GM23338 (cell line): ENCODE data around the gene KYAT1. TPM values are rescaled to one million over a fixed set of nuclear protein-coding genes. Genes with fewer than 3 reads are reported as not detected.

ENCODE experiments used
- ATAC-seq: fragments of 200-7000 bp; cut with Tn5 transposase; 3 replicates; pipeline ENCODE4 v1.9.1; 2020
- DNase-seq: peaks from one replicate; pipeline ENCODE4 v3.0.0-alpha.2; 2015; ENCODE audit warnings: low spot score
- H2AFZ ChIP-seq: fragments of 200-600 bp; sonication (generic); 2 replicates; pipeline ENCODE4 v1.8.0; 2016; ENCODE audit warnings: antibody characterized with exemption, mild to moderate bottlenecking, moderate library complexity
- H3F3A ChIP-seq: fragments of 200-600 bp; sonication (generic); replicated peaks from 2 replicates; pipeline ENCODE4 v1.8.0; 2017; ENCODE audit warnings: antibody characterized with exemption, mixed run types, low read depth
- H3K27ac ChIP-seq: fragments of 200-600 bp; sonication (generic); 2 replicates; pipeline ENCODE4 v1.6.1; 2016; ENCODE audit warnings: low read depth
- H3K27me3 ChIP-seq: fragments of 200-600 bp; sonication (generic); 2 replicates; pipeline ENCODE4 v1.8.0; 2016; ENCODE audit warnings: mild to moderate bottlenecking, mixed run types, moderate library complexity; ENCODE audit not compliant: insufficient read depth
- H3K36me3 ChIP-seq: fragments of 200-600 bp; sonication (generic); 2 replicates; pipeline ENCODE4 v1.8.0; 2016; ENCODE audit warnings: mild to moderate bottlenecking; ENCODE audit not compliant: insufficient read depth
- H3K4me1 ChIP-seq: fragments of 200-600 bp; sonication (generic); 2 replicates; pipeline ENCODE4 v1.8.0; 2016; ENCODE audit warnings: mild to moderate bottlenecking, moderate library complexity; ENCODE audit not compliant: insufficient read depth
- H3K4me2 ChIP-seq: fragments of 200-600 bp; sonication (generic); 2 replicates; pipeline ENCODE4 v1.7.1; 2017; ENCODE audit warnings: mixed run types
- H3K4me3 ChIP-seq: fragments of 200-600 bp; sonication (generic); 2 replicates; pipeline ENCODE4 v1.6.1; 2016; ENCODE audit warnings: mixed run types
- H3K79me2 ChIP-seq: fragments of 200-600 bp; sonication (generic); replicated peaks from 2 replicates; pipeline ENCODE4 v1.8.0; 2017; ENCODE audit warnings: mild to moderate bottlenecking; ENCODE audit not compliant: insufficient read depth
- H3K9me2 ChIP-seq: fragments of 200-600 bp; sonication (generic); 2 replicates; pipeline ENCODE4 v1.8.0; 2017; ENCODE audit not compliant: insufficient read depth
- H4K20me1 ChIP-seq: fragments of 200-600 bp; sonication (generic); replicated peaks from 2 replicates; pipeline ENCODE4 v1.8.0; 2017; ENCODE audit warnings: mild to moderate bottlenecking; ENCODE audit not compliant: insufficient read depth
- H3K27ac Mint-ChIP-seq: 2 replicates; pipeline ENCODE4 v1.8.0; 2020; ENCODE audit warnings: inconsistent platforms, mild to moderate bottlenecking, moderate library complexity, mixed read lengths
- H3K27me3 Mint-ChIP-seq: 3 replicates; pipeline ENCODE4 v1.8.0; 2022; ENCODE audit warnings: low read depth, mild to moderate bottlenecking, moderate library complexity, mixed read lengths, inconsistent platforms; ENCODE audit not compliant: insufficient read depth, poor library complexity
- H3K36me3 Mint-ChIP-seq: 3 replicates; pipeline ENCODE4 v1.8.0; 2021; ENCODE audit warnings: low read depth, mild to moderate bottlenecking, inconsistent platforms, moderate library complexity, mixed read lengths
- H3K4me1 Mint-ChIP-seq: 3 replicates; pipeline ENCODE4 v1.8.0; 2020; ENCODE audit warnings: mild to moderate bottlenecking, inconsistent platforms, mixed read lengths
- H3K4me3 Mint-ChIP-seq: 3 replicates; pipeline ENCODE4 v1.8.0; 2021; ENCODE audit warnings: moderate library complexity, mild to moderate bottlenecking, inconsistent platforms, mixed read lengths
- H3K9me3 Mint-ChIP-seq: 3 replicates; pipeline ENCODE4 v1.8.0; 2020; ENCODE audit warnings: moderate library complexity, mild to moderate bottlenecking, inconsistent platforms, mixed read lengths
- CREB1 ChIP-seq: fragments of 250-450 bp; sonication (Bioruptor Pico); IDR thresholded peaks from 2 replicates; pipeline ENCODE4 v1.5.0; 2020; ENCODE audit warnings: low read depth, mild to moderate bottlenecking, moderate library complexity
- JUNB ChIP-seq: IDR thresholded peaks from one replicate; pipeline ENCODE4 v1.6.1; 2016; ENCODE audit warnings: antibody characterized with exemption; ENCODE audit not compliant: unreplicated experiment
- NANOG ChIP-seq: IDR thresholded peaks from 2 replicates; pipeline ENCODE4 v1.6.1; 2016; ENCODE audit warnings: antibody characterized with exemption, borderline replicate concordance
- POLR2AphosphoS5 ChIP-seq: IDR thresholded peaks from 2 replicates; pipeline ENCODE4 v1.6.1; 2016; ENCODE audit warnings: antibody characterized with exemption, low read depth
- REST ChIP-seq: IDR thresholded peaks from one replicate; pipeline ENCODE4 v1.6.1; 2018; ENCODE audit warnings: antibody characterized with exemption; ENCODE audit not compliant: unreplicated experiment
- ZNF331 ChIP-seq: fragments of 250-450 bp; sonication (Bioruptor Pico); IDR thresholded peaks from 2 replicates; pipeline ENCODE4 v1.5.0; 2020; ENCODE audit warnings: low read depth, mild to moderate bottlenecking, moderate library complexity
- ZNF462 ChIP-seq: fragments of 250-450 bp; sonication (Bioruptor Pico); IDR thresholded peaks from 2 replicates; pipeline ENCODE4 v1.5.0; 2020; ENCODE audit warnings: mild to moderate bottlenecking, moderate library complexity
- polyA plus RNA-seq: library from polyadenylated mRNA; unstranded; fragments of >200 nt; fragmentation: Nextera tagmentation; extraction: Ambion mirVana; gene quantifications from 2 replicates; pipeline ENCODE4 v1.2.1, GENCODE V29; 2016
- total RNA-seq: library from RNA; depleted of rRNA; stranded (reverse); fragments of >200 nt; shearing (Covaris generic); gene quantifications from 2 replicates; pipeline ENCODE4 v1.2.3, GENCODE V29; 2014

Gene KYAT1
- total and polyA plus RNA-seq, 2 experiments from 2014 or later = 26.1 to 34.0 TPM

- DNase-seq (no peak), ATAC-seq (no peak)
- H3K27me3 ChIP-seq = no peaks in the 10 kb centered on the region
- Mint-ChIP-seq H3K36me3 (peaks cover 28% of the 10 kb centered on the region), H3K4me3 (no peak overlapping the region), H3K27ac (no peak overlapping the region), H3K27me3 (peaks cover 4% of the 10 kb centered on the region), H3K4me1 (peaks cover 14% of the 10 kb centered on the region), H3K9me3 (no peaks in the 10 kb centered on the region)
- no peaks in the 10 kb centered on the region for H3F3A ChIP-seq
- peaks cover 10% of the 10 kb centered on the region for H3K36me3 ChIP-seq
- no peak for TF ChIP-seq NANOG
- TF ChIP-seq CREB1 (CRISPR knock-in tag) = no peak
- no peak for TF ChIP-seq JUNB
- no peak for TF ChIP-seq ZNF331 (CRISPR knock-in tag)
- TF ChIP-seq POLR2AphosphoS5 = no peak
- no peak for TF ChIP-seq ZNF462 (CRISPR knock-in tag)
- no peak for TF ChIP-seq REST
- no peak overlapping the region for H3K4me2 ChIP-seq
- peaks cover 25% of the 10 kb centered on the region for H4K20me1 ChIP-seq
- no peak overlapping the region for H2AFZ ChIP-seq
- no peaks in the 10 kb centered on the region for H3K9me2 ChIP-seq
- H3K79me2 ChIP-seq = peaks cover 40% of the 10 kb centered on the region
- H3K4me1 ChIP-seq = no peaks in the 10 kb centered on the region
- no peak overlapping the region for H3K4me3 ChIP-seq
- no peak overlapping the region for H3K27ac ChIP-seq
These were observed 19.6 kb upstream of the KYAT1 start for GRCh38 chr9:128901379-128901778.
